ENCODE results near the gene STK32A. TPM values are rescaled to one million over a fixed set of nuclear protein-coding genes. Genes with fewer than 3 reads are reported as not detected.
"Not testable (repeated sequence)": the region's sequence is repeated elsewhere in the genome, so short reads cannot be mapped to it uniquely, and the experiment has no call there.

The STK32A gene
- total RNA-seq, 1 experiment from 2014 or later, result 3.3 TPM

GRCh38 chr5:147359101-147359500 is 124.3 kb downstream of the STK32A start:
- Mint-ChIP-seq H3K27ac (ENCODE audit: low read depth, unreplicated experiment) (no peak overlapping the region), H3K4me1 (ENCODE audit: insufficient read depth, unreplicated experiment) (peaks cover 9% of the 10 kb centered on the region), H3K27me3 (ENCODE audit: insufficient read depth, unreplicated experiment) (no peaks in the 10 kb centered on the region), H3K36me3 (ENCODE audit: insufficient read depth, unreplicated experiment) (no peaks in the 10 kb centered on the region), H3K4me3 (ENCODE audit: unreplicated experiment) (no peak overlapping the region), H3K9me3 (ENCODE audit: unreplicated experiment) (no peaks in the 10 kb centered on the region)
- no TSS peak for BruUV-seq (replicated peaks)
- TF ChIP-seq CTCF (IDR thresholded peaks at IDR 0.05; ENCODE audit: unreplicated experiment), result no peak
- CTCF ChIA-PET, result interaction anchor here (1.0 to 1.6 kb wide), 3 partner anchors 220 to 826 kb away, joined by 3 to 5 read pairs (median 3); no protein-coding TSS in a partner anchor
- DNase-seq (ENCODE audit: unreplicated experiment), result no peak
- POLR2A ChIA-PET, result no interaction called here
- intact Hi-C loops (cut with micrococcal nuclease), result no loop called here

- TF ChIP-seq CTCF (IDR thresholded peaks at IDR 0.05; ENCODE audit: unreplicated experiment), result no peak
- H3K27ac Mint-ChIP-seq (ENCODE audit: low read depth, unreplicated experiment), result no peak overlapping the region
- no peaks in the 10 kb centered on the region for H3K27me3 Mint-ChIP-seq (ENCODE audit: insufficient read depth, unreplicated experiment)
- DNase-seq (ENCODE audit: unreplicated experiment), result no peak
- H3K9me3 Mint-ChIP-seq (ENCODE audit: unreplicated experiment), result no peaks in the 10 kb centered on the region
- ChIA-PET POLR2A (no interaction called here), CTCF (interaction anchor here (1.4 to 1.6 kb wide), 2 partner anchors 220 to 394 kb away, joined by 3 to 5 read pairs; no protein-coding TSS in a partner anchor)
- H3K4me3 Mint-ChIP-seq (ENCODE audit: unreplicated experiment), result no peak overlapping the region
- intact Hi-C loops (cut with micrococcal nuclease), result no loop called here
- peaks cover 9% of the 10 kb centered on the region for H3K4me1 Mint-ChIP-seq (ENCODE audit: insufficient read depth, unreplicated experiment)
- BruUV-seq (replicated peaks), result no TSS peak
- no peaks in the 10 kb centered on the region for H3K36me3 Mint-ChIP-seq (ENCODE audit: insufficient read depth, unreplicated experiment)
These were observed 124.8 kb downstream of the STK32A start for GRCh38 chr5:147359581-147359980.

DNA sequence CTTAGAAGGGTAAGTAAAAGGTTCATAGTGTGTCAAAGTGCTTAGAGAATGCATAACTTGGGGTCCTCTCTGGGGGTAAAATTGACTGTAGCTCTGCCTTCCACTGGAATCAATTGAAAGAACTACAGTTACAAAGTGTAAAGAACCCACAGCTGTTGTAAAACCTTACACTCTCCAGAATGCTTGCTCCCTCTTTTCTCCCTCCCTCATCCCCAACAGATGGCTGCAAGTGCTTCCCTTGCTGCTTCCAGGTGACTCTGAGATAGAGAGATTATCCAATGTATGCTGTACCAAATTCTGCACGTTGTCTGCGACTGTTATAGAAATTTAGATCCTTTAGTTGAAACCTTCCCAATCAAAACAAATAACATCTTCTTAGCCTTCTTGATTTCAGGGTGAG is 126.0 kb downstream of the STK32A start:
- intact Hi-C loops (cut with micrococcal nuclease), result no loop called here
- CTCF ChIA-PET, result interaction anchor here (0.6 to 1.5 kb wide), 5 partner anchors 8 to 828 kb away, joined by 3 to 6 read pairs (median 4); no protein-coding TSS in a partner anchor
- peaks cover 9% of the 10 kb centered on the region for H3K4me1 Mint-ChIP-seq (ENCODE audit: insufficient read depth, unreplicated experiment)
- no peak overlapping the region for H3K27ac Mint-ChIP-seq (ENCODE audit: low read depth, unreplicated experiment)
- H3K4me3 Mint-ChIP-seq (ENCODE audit: unreplicated experiment), result no peak overlapping the region
- no peak for DNase-seq (ENCODE audit: unreplicated experiment)
- H3K36me3 Mint-ChIP-seq (ENCODE audit: insufficient read depth, unreplicated experiment), result no peaks in the 10 kb centered on the region
- TF ChIP-seq CTCF (IDR thresholded peaks at IDR 0.05; ENCODE audit: unreplicated experiment), result no peak
- no TSS peak for BruUV-seq (replicated peaks)
- H3K9me3 Mint-ChIP-seq (ENCODE audit: unreplicated experiment), result no peaks in the 10 kb centered on the region
- no peaks in the 10 kb centered on the region for H3K27me3 Mint-ChIP-seq (ENCODE audit: insufficient read depth, unreplicated experiment)
- POLR2A ChIA-PET, result no interaction called here

GRCh38 chr5:147361441-147362175 is 126.8 kb downstream of the STK32A start:
- Mint-ChIP-seq H3K4me1 (ENCODE audit: insufficient read depth, unreplicated experiment) (peaks cover 9% of the 10 kb centered on the region), H3K9me3 (ENCODE audit: unreplicated experiment) (no peaks in the 10 kb centered on the region), H3K4me3 (ENCODE audit: unreplicated experiment) (no peak overlapping the region), H3K27me3 (ENCODE audit: insufficient read depth, unreplicated experiment) (no peaks in the 10 kb centered on the region), H3K27ac (ENCODE audit: low read depth, unreplicated experiment) (no peak overlapping the region), H3K36me3 (ENCODE audit: insufficient read depth, unreplicated experiment) (no peaks in the 10 kb centered on the region)
- no peak for TF ChIP-seq CTCF (IDR thresholded peaks at IDR 0.05; ENCODE audit: unreplicated experiment)
- BruUV-seq (replicated peaks), result no TSS peak
- DNase-seq (ENCODE audit: unreplicated experiment), result no peak
- CTCF ChIA-PET, result interaction anchor here (0.6 to 1.5 kb wide), 5 partner anchors 7 to 829 kb away, joined by 3 to 6 read pairs (median 4); no protein-coding TSS in a partner anchor
- intact Hi-C loops (cut with micrococcal nuclease), result no loop called here
- POLR2A ChIA-PET, result no interaction called here

- BruUV-seq (replicated peaks); H3K36me3 Mint-ChIP-seq (ENCODE audit: insufficient read depth, unreplicated experiment); H3K9me3 Mint-ChIP-seq (ENCODE audit: unreplicated experiment); H3K4me1 Mint-ChIP-seq (ENCODE audit: insufficient read depth, unreplicated experiment); POLR2A ChIA-PET; H3K27ac Mint-ChIP-seq (ENCODE audit: low read depth, unreplicated experiment); H3K27me3 Mint-ChIP-seq (ENCODE audit: insufficient read depth, unreplicated experiment); DNase-seq (ENCODE audit: unreplicated experiment); H3K4me3 Mint-ChIP-seq (ENCODE audit: unreplicated experiment): not testable (repeated sequence)
- intact Hi-C loops (cut with micrococcal nuclease), result loop anchor here (5.0 kb wide), 1 partner anchor 825 kb away; no protein-coding TSS in a partner anchor
- CTCF ChIA-PET, result interaction anchor here (1.0 to 14.4 kb wide), 5 partner anchors 15 to 661 kb away, joined by 3 to 225 read pairs (median 10); no protein-coding TSS in a partner anchor
These were observed 132.6 kb downstream of the STK32A start for GRCh38 chr5:147367381-147367780.

Measured in MCF 10A (cell line).